ENCODE measurements around the gene SNX33.
"Not testable (repeated sequence)": the region's sequence is repeated elsewhere in the genome, so short reads cannot be mapped to it uniquely, and the experiment has no call there.

The SNX33 gene

DNA sequence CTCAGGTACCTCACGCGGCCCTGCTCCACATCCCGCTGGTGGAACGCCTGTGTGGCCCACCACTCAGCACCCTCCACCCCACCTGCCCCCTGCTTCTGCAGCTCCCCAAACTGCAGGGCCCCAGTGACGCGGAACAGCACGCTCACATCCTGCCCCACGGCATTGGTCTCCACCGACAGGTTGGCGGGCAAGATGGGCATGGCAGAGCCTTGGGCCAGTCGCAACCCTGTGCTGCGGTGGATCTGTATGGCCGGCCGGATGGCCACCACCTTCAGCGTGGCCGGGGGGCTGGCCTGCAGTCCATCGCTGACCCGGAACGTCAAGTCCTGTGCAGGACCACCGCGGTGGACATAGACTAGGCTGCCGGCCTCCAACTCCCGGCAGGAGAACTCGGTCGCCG, 41.1 kb downstream of the SNX33 start:
- 95% methylated on average over 26 of the region's 26 CpGs for WGBS

DNA sequence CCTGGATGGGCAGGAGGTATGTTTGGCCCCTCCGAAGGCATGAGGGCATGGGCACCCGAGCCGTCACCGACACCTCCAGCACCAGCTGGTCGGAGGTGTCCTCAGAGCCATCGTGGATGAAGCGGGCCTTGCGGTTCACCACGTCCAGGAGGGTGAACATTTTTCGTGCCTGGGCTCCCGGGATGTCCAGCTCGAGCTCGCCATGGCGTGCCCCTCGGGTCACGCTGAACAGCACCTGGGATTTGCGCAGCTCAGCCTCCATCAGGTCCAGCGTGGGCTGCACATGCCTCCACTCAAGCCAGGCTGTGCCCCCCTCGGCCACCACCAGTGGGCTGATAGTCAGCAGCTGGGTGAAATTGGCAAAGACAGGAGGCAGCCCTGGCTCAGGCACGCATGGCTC, 41.7 kb downstream of the SNX33 start:
- H3K4me3 ChIP-seq (ENCODE audit: low read length); H3K9ac ChIP-seq (ENCODE audit: low read depth, low read length); H3K4me1 ChIP-seq (ENCODE audit: insufficient read depth, low read length); H3K36me3 ChIP-seq (ENCODE audit: insufficient read depth, low read length); H3K27me3 ChIP-seq (ENCODE audit: insufficient read depth, low read length); H3K27ac ChIP-seq (ENCODE audit: low read depth, low read length); H3K9me3 ChIP-seq (ENCODE audit: insufficient read depth, low read depth, low read length): not testable (repeated sequence)
- 94% methylated on average over 20 of the region's 20 CpGs for WGBS

More for the DNA sequence above, 41.1 kb downstream of the SNX33 start:
- H3K4me1 ChIP-seq (ENCODE audit: insufficient read depth, low read length) = peaks cover 8% of the 10 kb centered on the region
- no peaks in the 10 kb centered on the region for H3K9me3 ChIP-seq (ENCODE audit: insufficient read depth, low read depth, low read length)
- no peaks in the 10 kb centered on the region for H3K36me3 ChIP-seq (ENCODE audit: insufficient read depth, low read length)
- no peak overlapping the region for H3K9ac ChIP-seq (ENCODE audit: low read depth, low read length)
- H3K27ac ChIP-seq (ENCODE audit: low read depth, low read length) = no peak overlapping the region
- H3K27me3 ChIP-seq (ENCODE audit: insufficient read depth, low read length) = no peaks in the 10 kb centered on the region
- H3K4me3 ChIP-seq (ENCODE audit: low read length) = no peak overlapping the region

GRCh38 chr15:75692311-75692710, 44.6 kb downstream of the SNX33 start:
- H3K36me3 ChIP-seq (ENCODE audit: insufficient read depth, low read length); H3K27me3 ChIP-seq (ENCODE audit: insufficient read depth, low read length); H3K27ac ChIP-seq (ENCODE audit: low read depth, low read length); H3K9ac ChIP-seq (ENCODE audit: low read depth, low read length); H3K9me3 ChIP-seq (ENCODE audit: insufficient read depth, low read depth, low read length); H3K4me3 ChIP-seq (ENCODE audit: low read length): not testable (repeated sequence)
- WGBS = 88% methylated on average over 4 of the region's 4 CpGs
- H3K4me1 ChIP-seq (ENCODE audit: insufficient read depth, low read length) = peaks cover 16% of the 10 kb centered on the region

GRCh38 chr15:75693028-75693427, 45.3 kb downstream of the SNX33 start:
- not testable (repeated sequence) for H3K36me3 ChIP-seq (ENCODE audit: insufficient read depth, low read length); H3K27me3 ChIP-seq (ENCODE audit: insufficient read depth, low read length); H3K4me3 ChIP-seq (ENCODE audit: low read length); H3K27ac ChIP-seq (ENCODE audit: low read depth, low read length); H3K9ac ChIP-seq (ENCODE audit: low read depth, low read length); H3K9me3 ChIP-seq (ENCODE audit: insufficient read depth, low read depth, low read length)
- peaks cover 16% of the 10 kb centered on the region for H3K4me1 ChIP-seq (ENCODE audit: insufficient read depth, low read length)
- 90% methylated on average over 11 of the region's 15 CpGs for WGBS

DNA sequence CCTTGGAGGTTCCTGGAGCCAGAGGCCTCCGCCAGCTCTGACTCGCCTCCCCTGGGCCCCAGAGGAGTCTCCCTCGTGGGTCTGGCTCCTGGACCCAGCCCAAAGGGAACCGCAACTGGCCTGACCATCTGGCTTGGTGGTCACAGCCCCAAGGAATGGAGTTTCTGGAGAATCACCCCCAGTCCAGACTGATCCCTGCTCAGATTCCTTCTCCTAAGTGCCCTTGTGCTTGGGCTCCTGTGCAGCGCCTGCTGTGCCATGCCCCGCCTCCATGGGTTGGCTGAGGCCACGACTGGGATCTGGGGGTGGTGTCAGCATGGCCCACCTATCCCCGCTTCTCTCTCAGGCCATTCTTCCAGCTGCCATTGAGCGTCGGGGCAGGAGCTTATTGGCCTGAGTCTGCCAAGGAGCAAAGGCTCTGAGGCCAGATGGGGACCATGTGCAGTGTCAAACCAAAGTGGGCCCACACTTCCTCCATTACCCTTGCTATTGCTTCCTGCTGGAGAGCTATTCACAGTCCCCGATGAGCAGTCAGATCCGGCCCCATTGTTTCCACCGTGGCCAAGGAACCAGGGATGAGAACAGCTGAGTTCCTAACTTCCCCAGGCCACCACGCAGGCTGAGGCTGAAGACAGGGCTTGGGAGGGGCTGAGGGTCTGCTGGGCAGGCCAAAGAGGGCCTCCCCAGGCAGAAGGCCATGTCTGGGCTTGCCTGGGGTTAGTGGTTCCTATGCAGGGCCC, 46.0 kb downstream of the SNX33 start:
- Histone ChIP-seq H3K4me1 (ENCODE audit: insufficient read depth, low read length) (peaks cover 16% of the 10 kb centered on the region), H3K27ac (ENCODE audit: low read depth, low read length) (no peak overlapping the region), H3K9me3 (ENCODE audit: insufficient read depth, low read depth, low read length) (no peaks in the 10 kb centered on the region), H3K9ac (ENCODE audit: low read depth, low read length) (no peak overlapping the region), H3K4me3 (ENCODE audit: low read length) (no peak overlapping the region), H3K27me3 (ENCODE audit: insufficient read depth, low read length) (no peaks in the 10 kb centered on the region), H3K36me3 (ENCODE audit: insufficient read depth, low read length) (no peaks in the 10 kb centered on the region)
- 69% methylated on average over 14 of the region's 14 CpGs for WGBS

DNA sequence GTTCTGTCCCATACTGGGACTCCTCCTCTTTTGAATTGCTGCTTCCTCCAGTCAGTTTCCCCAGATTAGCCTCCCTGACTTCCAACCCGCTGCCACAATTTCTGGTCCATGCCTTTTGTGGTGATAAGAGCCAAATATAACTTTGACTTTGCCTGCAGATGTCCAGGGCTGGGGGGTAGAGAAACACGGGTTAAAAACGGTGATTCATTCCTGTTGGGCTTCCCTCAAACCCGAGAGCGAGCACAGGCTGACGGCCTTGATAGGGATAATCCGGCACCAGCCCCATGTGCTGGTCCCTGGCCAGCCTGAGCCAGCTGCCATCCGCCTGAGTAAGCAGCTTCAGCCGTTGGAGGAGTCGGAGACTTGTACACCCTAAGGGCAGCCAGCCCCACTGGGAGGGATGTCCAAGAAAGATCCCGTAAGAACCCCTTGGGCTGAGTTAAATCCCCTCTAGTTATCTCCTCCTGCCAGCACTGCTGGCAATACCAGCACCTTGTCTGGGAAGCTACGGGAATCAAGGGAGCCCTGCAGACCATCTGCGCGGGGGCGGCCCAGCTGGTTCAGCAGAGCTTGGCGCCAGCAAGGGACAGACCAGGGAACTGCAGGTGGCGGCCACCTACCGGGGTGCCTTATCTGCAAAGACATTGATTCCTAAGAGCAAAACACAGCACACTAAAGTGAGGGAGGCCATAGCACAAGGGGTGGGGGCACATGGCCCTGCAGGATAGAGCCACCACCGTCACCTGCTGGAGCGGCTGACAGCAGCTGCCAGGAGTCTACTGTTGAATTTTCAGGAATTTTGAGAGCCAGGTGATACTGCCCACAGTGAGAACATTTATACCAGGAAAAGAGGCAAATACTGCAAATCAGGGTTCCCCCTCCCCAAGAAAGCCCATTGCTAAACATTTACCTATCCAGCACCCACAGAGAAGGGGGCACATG, 46.8 kb downstream of the SNX33 start:
- Histone ChIP-seq H3K27me3 (ENCODE audit: insufficient read depth, low read length) (no peaks in the 10 kb centered on the region), H3K36me3 (ENCODE audit: insufficient read depth, low read length) (no peaks in the 10 kb centered on the region), H3K9ac (ENCODE audit: low read depth, low read length) (no peak overlapping the region), H3K4me3 (ENCODE audit: low read length) (no peak overlapping the region), H3K4me1 (ENCODE audit: insufficient read depth, low read length) (peaks cover 16% of the 10 kb centered on the region), H3K27ac (ENCODE audit: low read depth, low read length) (peak overlapping the region; percentile 36; the same call in 1 of the 2 replicates), H3K9me3 (ENCODE audit: insufficient read depth, low read depth, low read length) (no peaks in the 10 kb centered on the region)
- 42% methylated on average over 20 of the region's 20 CpGs for WGBS

GRCh38 chr15:75695220-75695619, 47.5 kb downstream of the SNX33 start:
- 57% methylated on average over 5 of the region's 6 CpGs for WGBS
- Histone ChIP-seq H3K4me3 (ENCODE audit: low read length) (no peak overlapping the region), H3K27ac (ENCODE audit: low read depth, low read length) (no peak overlapping the region), H3K9ac (ENCODE audit: low read depth, low read length) (no peak overlapping the region), H3K36me3 (ENCODE audit: insufficient read depth, low read length) (no peaks in the 10 kb centered on the region), H3K9me3 (ENCODE audit: insufficient read depth, low read depth, low read length) (no peaks in the 10 kb centered on the region), H3K27me3 (ENCODE audit: insufficient read depth, low read length) (no peaks in the 10 kb centered on the region), H3K4me1 (ENCODE audit: insufficient read depth, low read length) (peaks cover 16% of the 10 kb centered on the region)

DNA sequence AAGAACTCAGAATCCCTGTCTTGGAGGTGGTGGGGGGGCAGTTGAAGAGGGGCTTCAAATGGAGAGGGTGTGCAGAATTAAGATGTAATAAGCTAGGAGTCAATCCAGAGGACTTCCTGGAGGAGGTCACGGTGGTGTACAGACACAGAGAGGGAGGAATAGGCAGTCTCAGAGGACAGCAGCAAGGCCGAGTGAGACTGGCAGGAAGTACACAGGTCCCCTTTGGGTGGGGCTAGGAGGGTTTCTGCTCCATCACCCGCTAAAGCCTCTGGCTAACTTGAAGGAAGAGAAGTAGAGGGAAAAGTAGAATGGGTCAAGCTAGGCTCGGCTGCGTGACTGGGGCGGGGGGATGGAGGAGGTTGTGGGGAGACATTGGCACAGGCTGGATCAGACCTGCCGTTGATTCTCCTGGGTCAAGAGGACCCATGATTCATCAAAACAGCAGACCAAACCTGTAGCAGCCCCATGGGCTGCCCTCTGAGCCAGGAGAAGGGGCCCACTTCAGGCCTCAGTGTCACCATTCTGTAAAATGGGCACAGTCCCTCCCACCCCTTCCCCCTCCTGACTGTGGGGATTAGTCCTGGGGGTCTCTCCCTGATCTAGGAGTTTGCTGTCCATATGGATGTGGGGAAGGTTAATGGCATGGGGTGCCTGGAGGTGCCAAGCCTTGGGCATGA, 48.1 kb downstream of the SNX33 start:
- no peak overlapping the region for H3K27ac ChIP-seq (ENCODE audit: low read depth, low read length)
- H3K9ac ChIP-seq (ENCODE audit: low read depth, low read length) = no peak overlapping the region
- no peaks in the 10 kb centered on the region for H3K36me3 ChIP-seq (ENCODE audit: insufficient read depth, low read length)
- peaks cover 16% of the 10 kb centered on the region for H3K4me1 ChIP-seq (ENCODE audit: insufficient read depth, low read length)
- no peak overlapping the region for H3K4me3 ChIP-seq (ENCODE audit: low read length)
- WGBS = 86% methylated on average over 7 of the region's 7 CpGs
- no peaks in the 10 kb centered on the region for H3K27me3 ChIP-seq (ENCODE audit: insufficient read depth, low read length)
- H3K9me3 ChIP-seq (ENCODE audit: insufficient read depth, low read depth, low read length) = no peaks in the 10 kb centered on the region

DNA sequence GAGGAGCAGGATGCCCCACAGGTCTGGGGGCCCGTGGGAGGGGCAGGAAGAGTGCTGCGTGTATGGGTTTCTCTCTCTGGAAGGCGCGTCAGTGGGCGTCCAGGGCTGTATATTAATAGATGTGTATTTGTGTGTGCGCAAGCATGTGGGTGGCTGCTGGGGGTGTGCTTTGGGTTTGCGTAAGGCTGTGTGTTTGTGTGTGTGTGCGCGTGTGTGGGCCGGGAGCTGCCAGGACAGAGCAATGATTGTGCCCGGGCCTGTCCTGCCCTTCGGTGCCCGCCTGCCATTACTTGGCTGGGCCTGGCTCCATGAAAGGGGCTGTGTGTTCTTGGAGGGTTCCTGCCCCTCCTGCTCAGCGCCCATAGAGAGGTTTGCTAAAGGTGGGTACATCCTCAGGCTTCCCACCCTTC, 48.6 kb downstream of the SNX33 start:
- 97% methylated on average over 13 of the region's 14 CpGs for WGBS
- no peak overlapping the region for H3K9ac ChIP-seq (ENCODE audit: low read depth, low read length)
- H3K27me3 ChIP-seq (ENCODE audit: insufficient read depth, low read length) = no peaks in the 10 kb centered on the region
- no peak overlapping the region for H3K27ac ChIP-seq (ENCODE audit: low read depth, low read length)
- no peaks in the 10 kb centered on the region for H3K9me3 ChIP-seq (ENCODE audit: insufficient read depth, low read depth, low read length)
- H3K4me3 ChIP-seq (ENCODE audit: low read length) = no peak overlapping the region
- H3K4me1 ChIP-seq (ENCODE audit: insufficient read depth, low read length) = peaks cover 16% of the 10 kb centered on the region
- H3K36me3 ChIP-seq (ENCODE audit: insufficient read depth, low read length) = no peaks in the 10 kb centered on the region

- Histone ChIP-seq H3K4me1 (ENCODE audit: insufficient read depth, low read length) (peaks cover 16% of the 10 kb centered on the region), H3K4me3 (ENCODE audit: low read length) (no peak overlapping the region), H3K27me3 (ENCODE audit: insufficient read depth, low read length) (no peaks in the 10 kb centered on the region), H3K27ac (ENCODE audit: low read depth, low read length) (no peak overlapping the region), H3K9me3 (ENCODE audit: insufficient read depth, low read depth, low read length) (no peaks in the 10 kb centered on the region), H3K36me3 (ENCODE audit: insufficient read depth, low read length) (no peaks in the 10 kb centered on the region), H3K9ac (ENCODE audit: low read depth, low read length) (no peak overlapping the region)
- 85% methylated on average over 11 of the region's 11 CpGs for WGBS
Measured at GRCh38 chr15:75696854-75697259, 49.1 kb downstream of the SNX33 start.

DNA sequence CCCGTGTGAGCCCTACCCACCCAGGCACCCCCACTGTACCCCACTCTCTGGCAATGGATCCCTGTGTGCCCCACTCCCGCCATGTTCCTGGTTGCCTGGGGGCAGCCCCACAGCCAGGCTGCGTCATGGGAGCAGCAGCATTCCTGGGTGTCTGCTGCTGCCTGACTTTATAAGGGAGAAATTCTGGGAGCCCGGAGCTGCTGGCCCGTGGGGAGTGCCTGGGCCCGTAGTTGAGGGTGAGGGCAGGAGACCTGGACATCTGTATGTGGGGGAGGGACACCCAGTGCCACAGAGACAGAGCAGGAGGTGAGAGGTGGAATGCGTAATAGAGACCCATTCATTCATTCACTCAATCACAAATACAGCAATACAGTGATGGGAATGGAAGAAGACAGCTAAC, 49.8 kb downstream of the SNX33 start:
- Histone ChIP-seq H3K4me1 (ENCODE audit: insufficient read depth, low read length) (peaks cover 16% of the 10 kb centered on the region), H3K27me3 (ENCODE audit: insufficient read depth, low read length) (no peaks in the 10 kb centered on the region), H3K36me3 (ENCODE audit: insufficient read depth, low read length) (no peaks in the 10 kb centered on the region), H3K9ac (ENCODE audit: low read depth, low read length) (no peak overlapping the region), H3K4me3 (ENCODE audit: low read length) (no peak overlapping the region), H3K27ac (ENCODE audit: low read depth, low read length) (no peak overlapping the region), H3K9me3 (ENCODE audit: insufficient read depth, low read depth, low read length) (no peaks in the 10 kb centered on the region)
- 87% methylated on average over 6 of the region's 7 CpGs for WGBS
